Muscle of back (tissue), 11 donors: ENCODE measurements around the gene RAB11FIP3. TPM values are rescaled to one million over a fixed set of nuclear protein-coding genes. Genes with fewer than 3 reads are reported as not detected.
"Not testable (repeated sequence)": the region's sequence is repeated elsewhere in the genome, so short reads cannot be mapped to it uniquely, and the experiment has no call there.

Experiments used
- DNase-seq, 3 donors: peaks; one replicate each; pipeline versions ENCODE4 v3.0.0 to v3.0.0-alpha.2; 2013
- polyA plus RNA-seq, 10 donors: library from polyadenylated mRNA; unstranded; fragments of 120-200 nt; gene quantifications; one replicate each; pipeline ENCODE4 v1.2.1, GENCODE V29; 2013; ENCODE audit not compliant: insufficient read length in 10 of 10

Gene RAB11FIP3
- polyA plus RNA-seq, 10 donors = 20.3 to 33.9 (median 28.5) TPM

DNA sequence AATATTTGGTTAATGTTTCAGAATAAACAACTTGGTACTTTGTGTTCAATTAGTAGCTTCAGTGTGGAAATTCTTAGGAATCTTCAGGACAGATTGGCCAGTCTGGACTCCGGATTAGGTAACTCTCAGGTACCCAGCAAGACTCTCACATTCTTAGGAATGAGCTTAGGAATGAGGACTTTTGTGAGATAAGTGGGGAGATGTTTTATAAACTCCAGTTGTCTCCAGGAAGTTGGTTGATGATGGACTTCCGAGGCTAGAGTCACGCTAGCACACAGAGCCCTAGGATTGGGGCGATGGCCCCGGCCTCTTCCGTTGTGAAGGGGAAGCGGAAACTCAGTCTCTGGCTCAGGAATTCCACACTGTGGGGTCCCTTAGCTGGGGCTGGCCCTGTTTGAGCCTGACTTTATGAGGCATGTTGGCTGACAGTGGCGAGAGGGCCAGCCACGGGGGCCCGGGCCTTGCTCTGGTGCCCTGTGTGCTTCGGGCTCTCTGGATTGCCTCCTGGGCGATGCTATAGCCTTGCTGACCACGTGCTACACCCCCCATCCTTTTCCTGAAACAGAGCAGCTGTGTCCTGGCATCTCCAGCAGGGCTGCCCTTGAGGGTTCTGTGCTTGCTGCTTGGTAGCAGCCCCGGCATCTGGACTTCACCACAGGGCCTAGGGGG lies 32.4 kb downstream of the RAB11FIP3 start:
- DNase-seq = no peak

DNA sequence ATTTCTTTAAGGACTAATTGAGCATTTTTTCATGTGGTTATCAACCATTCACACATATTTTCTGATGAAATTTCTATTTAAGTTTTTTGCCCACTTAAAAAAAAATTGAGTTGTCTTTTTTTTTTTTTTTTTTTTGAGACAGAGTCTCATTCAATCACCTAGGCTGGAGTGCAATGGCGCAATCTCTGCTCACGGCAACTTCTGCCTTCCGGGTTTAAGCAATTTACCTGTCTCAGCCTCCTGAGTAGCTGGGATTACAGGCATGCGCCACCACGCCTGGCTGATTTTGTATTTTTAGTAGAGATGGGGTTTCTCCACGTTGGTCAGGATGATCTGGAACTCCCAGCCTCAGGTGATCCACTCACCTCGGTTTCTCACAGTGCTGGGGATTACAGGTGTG lies 34.3 kb downstream of the RAB11FIP3 start:
- no peak for DNase-seq

DNA sequence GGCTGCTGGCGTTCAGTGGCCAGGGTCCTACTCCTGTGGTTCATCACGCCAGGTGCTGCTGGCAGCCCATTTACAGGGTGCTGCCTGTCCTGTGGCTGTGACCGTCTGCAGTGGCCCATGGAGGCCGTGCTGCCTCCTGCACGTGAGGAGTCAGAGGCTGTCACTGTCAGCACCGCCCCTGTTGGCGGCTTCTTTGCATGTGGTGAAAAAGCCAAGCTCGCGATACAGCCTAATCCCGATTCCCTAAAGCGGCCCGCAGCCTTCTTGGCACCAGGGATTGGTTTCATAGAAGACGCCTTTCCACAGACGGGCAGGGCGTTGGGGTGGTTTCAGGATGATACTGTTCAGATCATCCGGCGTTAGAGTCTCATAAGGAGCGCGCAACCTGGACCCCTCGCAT lies 35.3 kb downstream of the RAB11FIP3 start:
- DNase-seq = no peak

DNA sequence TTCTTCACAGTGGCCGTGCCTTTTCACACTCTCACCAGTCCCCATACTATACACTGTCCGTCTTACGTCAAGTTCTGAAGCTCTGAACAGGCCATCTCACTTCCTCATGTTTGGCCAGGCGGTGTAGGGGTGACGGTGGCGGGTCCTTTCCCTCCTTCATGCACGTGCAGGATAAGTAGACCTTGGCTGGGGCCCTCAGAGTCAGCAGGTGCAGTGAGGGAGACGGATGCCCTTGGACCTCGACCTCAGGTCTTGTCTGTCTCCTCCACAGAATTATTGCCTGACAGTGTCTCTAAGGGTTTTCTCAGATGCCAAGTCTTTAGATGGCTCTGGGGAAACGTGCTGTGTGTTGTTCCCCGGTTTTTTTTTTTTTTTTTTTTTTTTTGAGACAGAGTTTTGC lies 37.6 kb downstream of the RAB11FIP3 start:
- DNase-seq = no peak

DNA sequence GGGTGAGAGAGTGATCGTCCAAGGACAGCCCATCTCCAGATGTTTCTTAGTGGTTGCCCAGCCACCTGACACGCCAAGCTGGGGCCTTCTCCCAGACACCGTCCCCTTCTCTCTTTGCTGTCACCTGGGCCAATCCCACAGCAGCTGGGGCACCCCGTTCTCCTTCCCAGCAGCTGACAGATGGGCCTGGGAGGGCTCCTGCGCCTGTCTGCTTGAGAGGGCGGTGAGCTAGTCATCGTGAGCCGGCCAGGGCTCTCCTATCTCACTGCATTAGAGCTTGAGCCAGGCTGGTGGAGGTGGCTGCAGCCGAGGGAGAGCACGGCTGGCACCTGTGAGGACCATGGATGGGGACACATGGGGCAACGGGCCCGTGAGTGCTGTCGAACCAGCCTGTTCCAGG lies 41.2 kb downstream of the RAB11FIP3 start:
- DNase-seq = no peak

DNA sequence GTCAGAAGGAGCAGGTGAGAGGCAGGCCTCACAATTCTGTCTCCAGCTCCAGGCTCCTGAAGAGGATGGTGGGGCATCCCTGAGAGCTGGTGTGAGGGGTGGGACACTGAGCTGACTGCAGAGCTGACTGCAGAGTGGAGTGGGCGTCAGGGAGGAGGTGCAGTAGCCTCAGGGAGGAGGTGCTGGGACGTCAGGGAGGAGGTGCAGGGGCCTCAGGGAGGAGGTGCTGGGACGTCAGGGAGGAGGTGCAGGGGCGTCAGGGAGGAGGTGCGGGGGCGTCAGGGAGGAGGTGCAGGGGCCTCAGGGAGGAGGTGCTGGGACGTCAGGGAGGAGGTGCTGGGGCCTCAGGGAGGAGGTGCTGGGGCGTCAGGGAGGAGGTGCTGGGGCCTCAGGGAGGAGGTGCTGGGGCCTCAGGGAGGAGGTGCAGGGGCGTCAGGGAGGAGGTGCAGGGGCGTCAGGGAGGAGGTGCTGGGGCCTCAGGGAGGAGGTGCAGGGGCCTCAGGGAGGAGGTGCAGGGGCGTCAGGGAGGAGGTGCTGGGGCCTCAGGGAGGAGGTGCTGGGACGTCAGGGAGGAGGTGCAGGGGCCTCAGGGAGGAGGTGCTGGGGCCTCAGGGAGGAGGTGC lies 41.9 kb downstream of the RAB11FIP3 start:
- DNase-seq = not testable (repeated sequence)

DNA sequence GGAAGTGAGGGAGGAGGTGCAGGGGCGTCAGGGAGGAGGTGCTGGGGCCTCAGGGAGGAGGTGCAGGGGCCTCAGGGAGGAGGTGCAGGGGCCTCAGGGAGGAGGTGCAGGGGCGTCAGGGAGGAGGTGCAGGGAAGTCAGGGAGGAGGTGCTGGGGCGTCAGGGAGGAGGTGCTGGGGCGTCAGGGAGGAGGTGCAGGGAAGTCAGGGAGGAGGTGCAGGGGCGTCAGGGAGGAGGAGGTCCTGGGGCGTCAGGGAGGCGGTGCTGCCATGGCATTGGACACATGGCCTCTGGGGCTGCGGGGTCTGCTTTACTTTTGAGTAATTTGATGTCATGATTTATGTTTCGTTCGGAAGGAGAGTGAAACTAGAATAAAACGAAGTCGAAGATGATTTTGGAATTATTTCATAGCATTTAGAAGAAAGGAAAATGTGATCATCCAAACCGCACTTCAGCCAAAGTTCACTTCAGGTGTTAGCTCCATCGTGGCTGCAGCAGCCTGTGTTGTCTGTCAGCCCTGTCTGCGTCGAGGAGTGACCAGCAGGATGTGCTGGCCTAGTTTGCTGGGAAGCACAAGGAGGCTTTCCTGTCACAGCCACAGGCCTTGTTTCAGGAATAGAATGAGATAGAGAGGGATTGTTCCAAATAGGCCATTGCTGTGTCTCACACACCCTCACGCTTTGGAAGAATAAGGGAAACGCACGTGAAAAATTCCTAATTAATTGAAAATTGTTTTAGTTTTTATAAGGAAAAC lies 42.8 kb downstream of the RAB11FIP3 start:
- no peak for DNase-seq

DNA sequence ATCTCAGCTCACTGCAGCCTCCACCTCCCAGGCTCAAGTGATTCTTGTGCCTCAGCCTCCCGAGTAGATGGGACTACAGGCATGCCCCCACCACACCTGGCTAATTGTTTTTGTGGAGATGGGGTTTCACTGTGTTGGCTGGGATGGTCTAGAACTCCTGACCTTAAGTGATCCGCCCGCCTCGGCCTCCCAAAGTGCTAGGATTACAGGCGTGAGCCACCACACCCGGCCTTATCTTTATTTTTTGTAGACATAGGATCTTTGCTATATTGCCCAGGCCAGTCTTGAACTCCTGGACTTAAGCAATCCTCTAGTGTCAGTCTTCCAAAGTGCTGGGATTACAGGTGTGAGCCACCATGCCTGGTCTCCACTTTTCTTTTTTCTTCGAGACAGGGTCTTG lies 44.0 kb downstream of the RAB11FIP3 start:
- DNase-seq = not testable (repeated sequence)

DNA sequence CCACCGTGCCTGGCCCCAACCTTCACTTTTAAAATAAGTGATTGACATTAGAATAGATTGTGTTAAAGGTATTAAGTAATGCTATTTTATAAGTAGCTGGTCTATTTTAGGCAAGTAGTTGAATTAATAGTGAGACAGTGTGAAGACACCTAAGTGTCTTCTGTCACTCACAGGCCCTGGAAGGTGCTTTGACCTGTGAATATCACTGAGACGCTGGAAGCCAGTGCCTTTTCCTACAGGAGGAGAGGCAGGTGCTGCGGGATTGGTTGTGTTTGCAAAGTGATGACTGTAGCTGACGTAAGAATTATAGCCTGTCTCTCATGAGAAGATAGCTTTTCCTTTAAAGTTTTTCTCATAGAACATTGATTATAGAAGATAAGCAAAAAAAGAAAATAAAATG lies 45.0 kb downstream of the RAB11FIP3 start:
- no peak for DNase-seq

DNA sequence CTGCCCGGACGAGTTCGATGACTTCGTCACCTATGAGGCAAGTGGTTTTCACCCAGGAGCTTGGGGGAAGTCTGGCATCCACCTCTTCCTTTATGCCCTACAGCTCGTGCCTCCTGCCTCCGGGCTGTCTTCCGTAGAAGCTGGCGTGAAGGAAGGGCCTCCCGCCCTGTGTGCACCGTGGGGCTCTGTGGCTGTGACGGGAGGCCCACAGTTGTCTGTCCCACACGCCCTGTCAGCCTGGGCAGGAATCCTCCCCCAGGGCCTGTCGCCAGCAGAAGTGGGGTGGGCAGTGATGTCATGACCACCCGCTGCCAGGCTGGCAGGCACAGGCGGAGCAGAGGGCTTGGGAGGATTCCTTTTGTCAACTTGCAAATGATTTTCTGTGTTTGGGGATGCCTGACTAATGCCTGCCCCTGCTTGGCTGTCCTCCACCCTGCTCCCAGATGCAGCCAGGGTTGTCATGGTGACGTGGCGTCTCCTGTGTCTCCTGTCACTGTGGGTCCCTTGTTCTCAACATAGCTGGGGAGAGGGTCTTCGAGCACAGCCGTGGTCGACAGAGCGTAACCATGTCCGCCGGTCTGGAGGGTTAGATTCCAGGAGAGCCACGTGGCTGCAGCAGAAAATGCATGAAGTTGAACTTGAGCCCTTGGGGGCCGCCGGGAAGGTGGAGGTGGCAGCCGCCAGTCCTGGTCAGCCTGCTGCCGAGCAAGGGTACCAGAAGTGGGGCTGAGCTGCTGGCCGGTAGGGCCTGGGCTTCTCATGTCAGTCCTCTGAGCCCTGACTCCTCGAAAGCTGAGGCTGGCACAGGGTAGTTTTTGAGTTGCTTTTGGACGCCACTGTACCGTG lies 46.1 kb downstream of the RAB11FIP3 start:
- peak in 2 of 3 donors; percentile 24 to 48 for DNase-seq

DNA sequence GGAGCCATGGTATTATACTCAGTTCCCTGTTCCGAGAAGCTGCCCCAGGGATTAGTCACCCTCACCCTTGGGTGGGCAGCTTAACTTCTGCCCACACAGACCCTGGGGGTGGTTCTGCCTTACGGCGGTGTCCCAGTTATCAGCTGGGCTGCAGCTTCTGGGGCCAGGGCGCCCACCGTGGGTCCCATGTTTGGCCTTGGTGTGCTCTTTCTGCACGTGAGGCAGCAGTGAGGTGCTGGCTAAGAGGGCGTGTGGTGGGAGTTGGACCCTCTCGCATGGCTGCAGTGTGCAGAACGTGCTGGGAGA lies 46.7 kb downstream of the RAB11FIP3 start:
- no peak for DNase-seq

DNA sequence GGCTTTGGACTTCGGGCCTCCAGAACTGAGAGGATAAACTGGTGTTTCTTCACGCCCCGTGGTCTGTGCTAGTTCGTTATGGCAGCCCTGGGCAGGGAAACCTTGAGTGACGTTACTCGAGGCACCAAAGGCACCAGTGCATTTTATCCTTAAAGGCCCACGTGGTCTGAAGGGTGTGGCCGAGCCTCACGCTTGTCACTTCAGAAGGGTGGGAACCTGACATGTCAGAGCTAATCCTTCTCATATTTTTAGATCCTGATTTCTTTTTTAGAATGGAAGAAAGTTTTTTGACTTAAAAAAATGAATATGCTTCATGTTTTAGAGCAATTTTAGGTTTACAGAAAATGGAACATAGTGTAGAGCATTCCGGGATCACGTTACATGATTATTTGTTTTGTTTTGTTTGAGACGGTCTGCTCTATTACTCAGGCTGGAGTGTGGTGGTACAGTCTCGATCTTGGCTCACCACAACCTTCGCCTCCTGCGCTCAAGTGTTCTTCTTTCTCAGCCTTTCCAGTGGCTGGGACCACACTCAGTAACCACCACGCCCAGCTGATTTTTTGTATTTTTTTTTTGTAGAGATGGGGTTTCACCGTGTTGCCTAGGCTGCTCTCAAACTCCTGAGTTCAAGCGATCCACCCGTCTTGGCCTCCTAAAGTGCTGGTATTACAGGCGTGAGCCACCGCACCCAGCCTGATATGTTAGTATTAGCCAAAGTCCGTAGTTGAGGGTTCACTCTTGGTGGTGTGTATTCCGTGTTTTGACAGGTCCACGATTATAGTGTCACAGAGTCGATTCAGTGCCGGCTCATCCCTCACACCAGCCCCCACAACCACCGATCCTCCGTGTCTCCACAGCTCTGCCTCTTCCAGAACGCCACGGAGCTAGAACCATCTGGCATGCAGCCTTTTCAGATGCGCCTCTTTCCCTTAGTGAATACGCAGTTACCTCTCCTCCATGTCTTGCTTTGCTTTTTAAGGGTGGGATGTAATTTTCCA lies 47.9 kb downstream of the RAB11FIP3 start:
- DNase-seq = no peak

DNA sequence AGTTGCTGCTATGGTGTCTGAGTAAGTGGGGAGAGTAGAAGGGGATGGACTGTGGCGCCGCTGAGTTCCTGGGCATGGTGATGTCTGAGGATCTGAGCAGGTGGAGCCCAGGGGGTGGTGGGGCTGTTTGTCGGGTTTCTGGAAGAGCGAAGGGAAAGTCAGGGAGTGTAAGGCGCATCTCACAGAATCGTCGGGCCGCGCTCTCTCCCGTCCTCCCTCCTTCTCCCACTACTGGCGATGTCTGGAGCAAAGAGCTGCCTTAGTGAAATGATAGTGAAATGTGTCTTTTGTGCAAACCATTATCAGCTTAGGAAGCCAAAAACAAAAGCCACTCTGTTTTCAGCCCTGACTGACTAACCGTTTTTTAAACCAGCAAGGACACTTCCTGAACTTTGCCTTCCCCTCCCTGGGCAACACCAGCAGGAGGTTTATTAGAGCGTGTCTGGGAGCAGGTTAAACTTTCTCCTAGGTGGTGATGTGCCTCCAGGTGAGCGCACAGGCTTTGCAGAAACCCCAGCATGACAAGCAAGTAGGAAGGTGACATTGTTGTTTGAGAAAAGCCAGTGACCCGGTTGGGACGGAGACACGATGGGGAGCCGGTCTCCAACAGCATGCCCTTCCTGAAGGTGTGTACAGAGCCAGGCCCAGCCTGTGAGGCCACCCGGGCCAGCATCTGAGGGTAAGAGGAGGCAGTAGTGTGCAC lies 49.1 kb downstream of the RAB11FIP3 start:
- no peak for DNase-seq

DNA sequence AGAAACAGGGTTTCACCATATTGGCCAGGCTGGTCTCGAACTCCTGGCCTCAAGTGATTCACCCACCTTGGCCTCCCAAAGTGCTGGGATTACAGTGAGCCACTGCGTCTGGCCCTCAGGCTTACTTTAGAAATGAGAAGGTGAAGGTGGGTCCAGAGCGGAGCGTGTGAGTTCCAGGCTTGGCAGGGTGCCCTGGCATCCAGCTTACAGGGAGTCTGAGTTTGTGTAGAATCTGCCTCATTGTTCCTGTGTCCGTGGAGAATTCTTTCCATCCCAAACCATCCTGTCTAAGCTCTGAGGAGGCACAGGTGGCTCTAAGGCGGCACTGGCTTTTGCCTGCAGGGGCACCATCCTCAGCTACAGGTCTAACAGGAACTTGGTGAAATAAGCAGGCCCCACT lies 50.6 kb downstream of the RAB11FIP3 start:
- no peak for DNase-seq

DNA sequence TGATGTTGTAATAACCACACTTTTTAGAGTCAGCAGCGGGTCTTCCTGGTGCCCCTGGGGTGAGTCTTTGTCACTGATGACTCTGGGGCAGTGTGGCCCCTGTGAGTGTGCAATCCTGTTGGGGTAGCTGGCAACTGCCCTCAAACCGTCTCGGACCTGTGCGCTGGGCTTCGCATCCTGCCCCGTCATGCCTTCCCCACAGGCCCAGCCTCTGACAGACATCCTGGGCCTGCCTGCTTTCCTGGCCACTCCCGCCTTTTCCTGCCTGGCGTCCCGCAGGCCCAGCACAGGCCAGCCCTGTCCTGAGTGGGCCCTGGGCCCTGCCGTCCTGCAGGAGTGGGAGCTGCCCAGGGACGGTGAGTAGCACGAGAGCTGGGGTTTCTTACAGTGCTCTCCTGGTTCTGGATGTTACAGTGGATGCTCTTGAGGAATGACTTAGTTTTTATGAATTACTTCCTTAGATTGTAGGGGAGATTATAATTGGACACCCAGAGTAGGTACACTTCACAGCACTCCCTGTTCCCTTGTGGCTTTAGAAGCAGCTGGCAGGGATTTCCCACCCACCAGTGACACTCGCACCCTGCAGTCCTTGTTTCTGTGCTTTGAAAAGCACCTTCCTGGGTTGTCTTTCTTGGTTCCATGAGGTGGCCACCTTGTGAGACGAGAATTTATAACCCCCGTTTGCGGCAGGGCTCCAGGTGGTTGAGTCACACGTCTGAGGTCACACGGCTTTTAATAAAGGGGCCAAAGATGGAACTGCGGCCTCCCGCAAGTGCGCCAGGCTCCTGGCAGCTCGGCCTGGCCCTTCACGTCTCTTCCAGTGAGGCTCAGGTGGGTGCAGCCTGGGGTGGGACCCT lies 52.1 kb downstream of the RAB11FIP3 start:
- DNase-seq = no peak

DNA sequence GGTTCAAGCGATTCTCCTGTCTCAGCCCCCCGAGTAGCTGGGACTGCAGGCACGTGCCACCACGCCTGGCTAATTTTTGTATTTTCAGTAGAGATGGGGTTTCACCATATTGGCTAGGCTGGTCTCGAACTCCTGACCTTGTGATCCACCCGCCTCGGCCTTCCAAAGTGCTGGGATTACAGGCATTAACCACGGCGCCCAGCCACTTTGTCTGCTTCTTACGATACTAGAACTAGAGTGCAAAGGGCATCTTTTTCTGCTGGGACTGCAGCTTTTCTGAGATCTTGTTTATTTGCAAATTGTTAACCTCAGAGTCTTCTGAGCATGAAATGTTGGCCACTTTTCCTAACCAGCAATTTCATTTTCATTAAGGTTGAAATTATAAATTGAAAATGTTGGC lies 52.8 kb downstream of the RAB11FIP3 start:
- DNase-seq = not testable (repeated sequence)

DNA sequence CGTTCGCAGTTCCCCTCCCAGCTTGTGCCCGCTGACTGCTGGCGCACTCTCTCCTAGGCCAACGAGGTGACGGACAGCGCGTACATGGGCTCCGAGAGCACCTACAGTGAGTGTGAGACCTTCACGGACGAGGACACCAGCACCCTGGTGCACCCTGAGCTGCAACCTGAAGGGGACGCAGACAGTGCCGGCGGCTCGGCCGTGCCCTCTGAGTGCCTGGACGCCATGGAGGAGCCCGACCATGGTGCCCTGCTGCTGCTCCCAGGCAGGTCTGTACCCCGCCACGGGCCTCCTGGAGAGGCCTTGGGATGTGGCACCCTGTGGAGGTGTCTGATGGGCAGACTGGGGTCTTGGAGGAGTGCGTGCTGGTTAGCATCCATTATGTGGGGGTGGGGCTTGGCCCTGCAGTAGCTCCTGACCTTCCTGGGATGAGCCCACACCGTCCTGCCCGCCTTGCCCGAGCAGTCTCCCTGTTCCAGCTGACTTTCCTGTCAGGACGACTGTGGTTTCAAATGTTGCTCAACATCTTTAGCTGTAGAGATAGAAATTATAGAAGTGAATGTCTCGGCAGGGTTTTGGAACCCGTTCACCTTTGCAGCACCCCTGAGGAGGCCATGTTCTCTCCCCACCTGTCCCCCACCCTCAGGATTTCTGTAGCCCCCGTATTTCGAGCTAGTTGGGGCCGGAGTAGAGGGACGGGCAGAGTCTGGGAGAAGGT lies 57.2 kb downstream of the RAB11FIP3 start:
- DNase-seq = no peak

DNA sequence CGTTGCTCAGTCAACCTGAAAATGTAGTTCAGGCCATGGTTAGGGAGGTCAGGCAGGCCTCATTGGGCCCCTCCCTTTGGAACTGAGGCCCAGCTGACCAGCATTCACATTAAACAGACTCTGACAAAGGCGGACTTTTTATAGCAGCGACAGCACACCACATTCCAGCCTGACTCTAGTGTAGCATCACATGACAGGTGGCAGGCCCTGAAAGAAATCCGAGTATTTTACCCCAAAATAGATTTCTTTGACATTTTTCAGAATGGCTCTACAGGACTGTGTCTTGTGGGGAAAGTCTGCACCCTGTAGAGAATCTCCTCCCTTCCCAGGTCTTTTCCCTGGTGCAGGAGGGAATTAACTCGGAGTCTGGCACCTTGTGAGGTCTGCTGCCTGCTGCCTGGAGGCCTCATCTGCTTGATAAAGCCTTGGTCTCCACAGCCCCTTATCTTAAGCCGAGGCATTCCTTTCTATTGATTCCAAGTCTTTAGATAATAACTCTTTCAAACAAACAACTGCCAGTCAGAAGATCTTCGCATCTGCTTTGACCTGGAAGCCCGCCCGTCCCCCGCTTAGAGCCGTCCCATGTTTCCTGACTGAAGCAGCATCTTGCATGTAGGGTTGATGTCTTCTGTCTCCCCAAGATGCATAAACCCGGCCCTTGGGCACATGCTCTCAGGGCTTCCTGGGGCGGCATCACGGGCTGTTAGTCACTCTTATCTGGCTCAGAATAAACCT lies 58.1 kb downstream of the RAB11FIP3 start:
- DNase-seq = no peak
